MM.1S (cell line): ENCODE measurements around the gene RC3H2.
"Not testable (repeated sequence)": the region's sequence is repeated elsewhere in the genome, so short reads cannot be mapped to it uniquely, and the experiment has no call there.

Experiments used
- DNase-seq: peaks from one replicate; pipeline ENCODE4 v3.0.0-alpha.2; 2015
- H2AFZ ChIP-seq: fragments of 300-600 bp; sonication (generic); 2 replicates; pipeline ENCODE4 v1.6.0; 2016; ENCODE audit warnings: antibody characterized with exemption, low read length
- H3F3A ChIP-seq: fragments of 300-600 bp; sonication (generic); 2 replicates; pipeline ENCODE4 v1.6.1; 2016; ENCODE audit warnings: mild to moderate bottlenecking, antibody characterized with exemption, low read length, moderate library complexity, mixed read lengths; ENCODE audit not compliant: insufficient read depth
- H3K27ac ChIP-seq: fragments of 300-600 bp; sonication (generic); 2 replicates; pipeline ENCODE4 v1.5.1; 2016; ENCODE audit warnings: mild to moderate bottlenecking, low read length
- H3K27me3 ChIP-seq: fragments of 300-600 bp; sonication (generic); replicated peaks from 2 replicates; pipeline ENCODE4 v1.6.0; 2016; ENCODE audit warnings: low read length; ENCODE audit not compliant: insufficient read depth
- H3K36me3 ChIP-seq: fragments of 300-600 bp; sonication (generic); replicated peaks from 2 replicates; pipeline ENCODE4 v1.6.1; 2016; ENCODE audit warnings: mild to moderate bottlenecking, low read length, mixed read lengths; ENCODE audit not compliant: insufficient read depth
- H3K4me1 ChIP-seq: fragments of 300-600 bp; sonication (generic); 2 replicates; pipeline ENCODE4 v1.6.1; 2016; ENCODE audit warnings: low read length, mixed read lengths
- H3K4me2 ChIP-seq: fragments of 300-600 bp; sonication (generic); 2 replicates; pipeline ENCODE4 v1.6.0; 2016; ENCODE audit warnings: low read depth, low read length
- H3K4me3 ChIP-seq: fragments of 300-600 bp; sonication (generic); 2 replicates; pipeline ENCODE4 v1.5.1; 2016; ENCODE audit warnings: low read length, mixed read lengths
- H3K79me2 ChIP-seq: fragments of 300-600 bp; sonication (generic); 2 replicates; pipeline ENCODE4 v1.6.1; 2016; ENCODE audit warnings: mixed run types, low read length, mixed read lengths
- H3K9ac ChIP-seq: fragments of 300-600 bp; sonication (generic); 2 replicates; pipeline ENCODE4 v1.6.1; 2016; ENCODE audit warnings: low read length, mixed read lengths
- H3K9me2 ChIP-seq: fragments of 300-600 bp; sonication (generic); replicated peaks from 2 replicates; pipeline ENCODE4 v1.6.1; 2016; ENCODE audit warnings: mild to moderate bottlenecking, low read length, mixed read lengths; ENCODE audit not compliant: insufficient read depth
- H3K9me3 ChIP-seq: fragments of 300-600 bp; sonication (generic); replicated peaks from 2 replicates; pipeline ENCODE4 v1.6.1; 2016; ENCODE audit warnings: mild to moderate bottlenecking, low read length, mixed read lengths; ENCODE audit not compliant: insufficient read depth
- H4K20me1 ChIP-seq: fragments of 300-600 bp; sonication (generic); 2 replicates; pipeline ENCODE4 v1.6.1; 2016; ENCODE audit warnings: mild to moderate bottlenecking, low read length, moderate library complexity, mixed read lengths; ENCODE audit not compliant: insufficient read depth
- EZH2 ChIP-seq: fragments of 300-600 bp; sonication (generic); optimal IDR thresholded peaks from 2 replicates; pipeline ENCODE3; 2017; ENCODE audit warnings: low read depth, mild to moderate bottlenecking, antibody characterized with exemption, low read length, mixed read lengths
- EZH2phosphoT487 ChIP-seq: fragments of 300-600 bp; sonication (generic); IDR thresholded peaks from 2 replicates; pipeline ENCODE4 v1.6.1; 2018; ENCODE audit warnings: antibody characterized with exemption, low read length
- TF ChIP-seq, protein P1 (sequence below): fragments of 300-600 bp; sonication (generic); IDR thresholded peaks from 2 replicates; pipeline ENCODE4 v1.5.1; 2016; ENCODE audit warnings: antibody characterized with exemption, low read length, mixed read lengths

Gene RC3H2

GRCh38 chr9:122844137-122844536 lies 61.0 kb downstream of the RC3H2 start:
- Histone ChIP-seq H3K4me2 (no peak overlapping the region), H3K27me3 (no peaks in the 10 kb centered on the region), H3K9me3 (no peaks in the 10 kb centered on the region), H2AFZ (no peak overlapping the region), H3F3A (no peaks in the 10 kb centered on the region), H4K20me1 (no peaks in the 10 kb centered on the region), H3K4me1 (no peaks in the 10 kb centered on the region), H3K27ac (no peak overlapping the region), H3K36me3 (no peaks in the 10 kb centered on the region; the same call in 1 of the 2 replicates), H3K79me2 (no peaks in the 10 kb centered on the region), H3K9ac (no peak overlapping the region), H3K4me3 (no peak overlapping the region), H3K9me2 (no peaks in the 10 kb centered on the region)
- TF ChIP-seq EZH2phosphoT487 = no peak
- no peak for TF ChIP-seq EZH2
- TF ChIP-seq, protein P1, sequence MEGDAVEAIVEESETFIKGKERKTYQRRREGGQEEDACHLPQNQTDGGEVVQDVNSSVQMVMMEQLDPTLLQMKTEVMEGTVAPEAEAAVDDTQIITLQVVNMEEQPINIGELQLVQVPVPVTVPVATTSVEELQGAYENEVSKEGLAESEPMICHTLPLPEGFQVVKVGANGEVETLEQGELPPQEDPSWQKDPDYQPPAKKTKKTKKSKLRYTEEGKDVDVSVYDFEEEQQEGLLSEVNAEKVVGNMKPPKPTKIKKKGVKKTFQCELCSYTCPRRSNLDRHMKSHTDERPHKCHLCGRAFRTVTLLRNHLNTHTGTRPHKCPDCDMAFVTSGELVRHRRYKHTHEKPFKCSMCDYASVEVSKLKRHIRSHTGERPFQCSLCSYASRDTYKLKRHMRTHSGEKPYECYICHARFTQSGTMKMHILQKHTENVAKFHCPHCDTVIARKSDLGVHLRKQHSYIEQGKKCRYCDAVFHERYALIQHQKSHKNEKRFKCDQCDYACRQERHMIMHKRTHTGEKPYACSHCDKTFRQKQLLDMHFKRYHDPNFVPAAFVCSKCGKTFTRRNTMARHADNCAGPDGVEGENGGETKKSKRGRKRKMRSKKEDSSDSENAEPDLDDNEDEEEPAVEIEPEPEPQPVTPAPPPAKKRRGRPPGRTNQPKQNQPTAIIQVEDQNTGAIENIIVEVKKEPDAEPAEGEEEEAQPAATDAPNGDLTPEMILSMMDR = no peak
- DNase-seq = no peak

- TF ChIP-seq EZH2phosphoT487 (no peak), EZH2 (no peak)
- TF ChIP-seq, protein P1 = no peak
- Histone ChIP-seq H3K36me3 (no peaks in the 10 kb centered on the region), H2AFZ (no peak overlapping the region), H3K9me3 (no peaks in the 10 kb centered on the region), H3K4me1 (no peaks in the 10 kb centered on the region), H3K79me2 (no peaks in the 10 kb centered on the region), H3K27ac (no peak overlapping the region), H4K20me1 (no peaks in the 10 kb centered on the region), H3K4me3 (no peak overlapping the region), H3K4me2 (no peak overlapping the region), H3K27me3 (no peaks in the 10 kb centered on the region), H3K9ac (no peak overlapping the region), H3K9me2 (no peaks in the 10 kb centered on the region), H3F3A (no peaks in the 10 kb centered on the region)
- no peak for DNase-seq
These were observed 63.7 kb downstream of the RC3H2 start for GRCh38 chr9:122841501-122841900.

- not testable (repeated sequence) for H4K20me1 ChIP-seq, DNase-seq, H3K9me3 ChIP-seq, H3K36me3 ChIP-seq, H3K9ac ChIP-seq, H3F3A ChIP-seq, H3K27me3 ChIP-seq, H3K4me1 ChIP-seq, H3K9me2 ChIP-seq, H3K79me2 ChIP-seq, H3K4me3 ChIP-seq, H3K27ac ChIP-seq
- Histone ChIP-seq H2AFZ (peak overlapping the region; percentile 64), H3K4me2 (peak overlapping the region; percentile 27; the same call in 1 of the 2 replicates)
- TF ChIP-seq, protein P1 = 0 out of 2 replicates have a peak, but pooled peaks have one; percentile 17
These were observed 66.7 kb downstream of the RC3H2 start for GRCh38 chr9:122838441-122838840.
